ENCODE measurements around the gene NDFIP1. TPM values are rescaled to one million over a fixed set of nuclear protein-coding genes. Genes with fewer than 3 reads are reported as not detected.

The NDFIP1 gene
- total and polyA plus RNA-seq, 10 of the 15 experiments (the other 5 are each of a cell fraction or from before 2014, with no cell fraction given): 0.08 to 2.7 (median 0.92) TPM

DNA sequence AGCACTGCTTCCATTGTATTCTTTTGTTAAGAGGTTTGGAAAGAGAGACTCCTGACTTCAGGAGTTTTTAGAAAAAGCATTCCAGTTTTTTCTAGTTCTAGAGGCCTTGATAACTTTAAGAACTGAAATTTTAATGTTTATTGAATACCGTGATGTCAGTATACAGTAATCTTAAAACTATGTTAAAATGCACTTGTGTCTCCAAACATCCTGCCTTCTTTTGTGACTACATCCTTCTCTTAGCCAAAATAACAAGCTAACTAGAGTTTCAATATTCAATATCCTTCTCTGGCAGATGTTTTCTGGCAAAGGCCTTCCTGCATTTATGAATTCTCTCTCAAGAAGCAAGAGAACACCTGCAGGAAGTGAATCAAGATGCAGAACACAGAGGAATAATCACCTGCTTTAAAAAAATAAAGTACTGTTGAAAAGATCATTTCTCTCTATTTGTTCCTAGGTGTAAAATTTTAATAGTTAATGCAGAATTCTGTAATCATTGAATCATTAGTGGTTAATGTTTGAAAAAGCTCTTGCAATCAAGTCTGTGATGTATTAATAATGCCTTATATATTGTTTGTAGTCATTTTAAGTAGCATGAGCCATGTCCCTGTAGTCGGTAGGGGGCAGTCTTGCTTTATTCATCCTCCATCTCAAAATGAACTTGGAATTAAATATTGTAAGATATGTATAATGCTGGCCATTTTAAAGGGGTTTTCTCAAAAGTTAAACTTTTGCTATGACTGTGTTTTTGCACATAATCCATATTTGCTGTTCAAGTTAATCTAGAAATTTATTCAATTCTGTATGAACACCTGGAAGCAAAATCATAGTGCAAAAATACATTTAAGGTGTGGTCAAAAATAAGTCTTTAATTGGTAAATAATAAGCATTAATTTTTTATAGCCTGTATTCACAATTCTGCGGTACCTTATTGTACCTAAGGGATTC lies 43.1 kb downstream of the NDFIP1 start (continued):
- TF ChIP-seq, protein P1, sequence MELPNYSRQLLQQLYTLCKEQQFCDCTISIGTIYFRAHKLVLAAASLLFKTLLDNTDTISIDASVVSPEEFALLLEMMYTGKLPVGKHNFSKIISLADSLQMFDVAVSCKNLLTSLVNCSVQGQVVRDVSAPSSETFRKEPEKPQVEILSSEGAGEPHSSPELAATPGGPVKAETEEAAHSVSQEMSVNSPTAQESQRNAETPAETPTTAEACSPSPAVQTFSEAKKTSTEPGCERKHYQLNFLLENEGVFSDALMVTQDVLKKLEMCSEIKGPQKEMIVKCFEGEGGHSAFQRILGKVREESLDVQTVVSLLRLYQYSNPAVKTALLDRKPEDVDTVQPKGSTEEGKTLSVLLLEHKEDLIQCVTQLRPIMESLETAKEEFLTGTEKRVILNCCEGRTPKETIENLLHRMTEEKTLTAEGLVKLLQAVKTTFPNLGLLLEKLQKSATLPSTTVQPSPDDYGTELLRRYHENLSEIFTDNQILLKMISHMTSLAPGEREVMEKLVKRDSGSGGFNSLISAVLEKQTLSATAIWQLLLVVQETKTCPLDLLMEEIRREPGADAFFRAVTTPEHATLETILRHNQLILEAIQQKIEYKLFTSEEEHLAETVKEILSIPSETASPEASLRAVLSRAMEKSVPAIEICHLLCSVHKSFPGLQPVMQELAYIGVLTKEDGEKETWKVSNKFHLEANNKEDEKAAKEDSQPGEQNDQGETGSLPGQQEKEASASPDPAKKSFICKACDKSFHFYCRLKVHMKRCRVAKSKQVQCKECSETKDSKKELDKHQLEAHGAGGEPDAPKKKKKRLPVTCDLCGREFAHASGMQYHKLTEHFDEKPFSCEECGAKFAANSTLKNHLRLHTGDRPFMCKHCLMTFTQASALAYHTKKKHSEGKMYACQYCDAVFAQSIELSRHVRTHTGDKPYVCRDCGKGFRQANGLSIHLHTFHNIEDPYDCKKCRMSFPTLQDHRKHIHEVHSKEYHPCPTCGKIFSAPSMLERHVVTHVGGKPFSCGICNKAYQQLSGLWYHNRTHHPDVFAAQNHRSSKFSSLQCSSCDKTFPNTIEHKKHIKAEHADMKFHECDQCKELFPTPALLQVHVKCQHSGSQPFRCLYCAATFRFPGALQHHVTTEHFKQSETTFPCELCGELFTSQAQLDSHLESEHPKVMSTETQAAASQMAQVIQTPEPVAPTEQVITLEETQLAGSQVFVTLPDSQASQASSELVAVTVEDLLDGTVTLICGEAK (IDR thresholded peaks at IDR 0.05; ENCODE audit: borderline replicate concordance): no peak
- TF ChIP-seq, protein P2, sequence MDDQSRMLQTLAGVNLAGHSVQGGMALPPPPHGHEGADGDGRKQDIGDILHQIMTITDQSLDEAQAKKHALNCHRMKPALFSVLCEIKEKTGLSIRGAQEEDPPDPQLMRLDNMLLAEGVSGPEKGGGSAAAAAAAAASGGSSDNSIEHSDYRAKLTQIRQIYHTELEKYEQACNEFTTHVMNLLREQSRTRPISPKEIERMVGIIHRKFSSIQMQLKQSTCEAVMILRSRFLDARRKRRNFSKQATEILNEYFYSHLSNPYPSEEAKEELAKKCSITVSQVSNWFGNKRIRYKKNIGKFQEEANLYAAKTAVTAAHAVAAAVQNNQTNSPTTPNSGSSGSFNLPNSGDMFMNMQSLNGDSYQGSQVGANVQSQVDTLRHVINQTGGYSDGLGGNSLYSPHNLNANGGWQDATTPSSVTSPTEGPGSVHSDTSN (IDR thresholded peaks at IDR 0.05; ENCODE audit: insufficient replicate concordance, low read depth, low read length): no peak
- TF ChIP-seq ZNF217 (IDR thresholded peaks at IDR 0.05) (no peak), SUPT20H (IDR thresholded peaks at IDR 0.05; ENCODE audit: borderline replicate concordance, control insufficient read depth, low read depth, low read length) (no peak), MTA2 (IDR thresholded peaks at IDR 0.05; ENCODE audit: low read depth) (no peak), ASH2L (IDR thresholded peaks at IDR 0.05; ENCODE audit: borderline replicate concordance, low read depth) (no peak), CHD4 (IDR thresholded peaks at IDR 0.05) (no peak), PAX8 (IDR thresholded peaks at IDR 0.05) (no peak), RAD21 (IDR thresholded peaks at IDR 0.05; ENCODE audit: insufficient read depth, low read depth, low read length) (peak; percentile 82)
- TF ChIP-seq, protein P3, sequence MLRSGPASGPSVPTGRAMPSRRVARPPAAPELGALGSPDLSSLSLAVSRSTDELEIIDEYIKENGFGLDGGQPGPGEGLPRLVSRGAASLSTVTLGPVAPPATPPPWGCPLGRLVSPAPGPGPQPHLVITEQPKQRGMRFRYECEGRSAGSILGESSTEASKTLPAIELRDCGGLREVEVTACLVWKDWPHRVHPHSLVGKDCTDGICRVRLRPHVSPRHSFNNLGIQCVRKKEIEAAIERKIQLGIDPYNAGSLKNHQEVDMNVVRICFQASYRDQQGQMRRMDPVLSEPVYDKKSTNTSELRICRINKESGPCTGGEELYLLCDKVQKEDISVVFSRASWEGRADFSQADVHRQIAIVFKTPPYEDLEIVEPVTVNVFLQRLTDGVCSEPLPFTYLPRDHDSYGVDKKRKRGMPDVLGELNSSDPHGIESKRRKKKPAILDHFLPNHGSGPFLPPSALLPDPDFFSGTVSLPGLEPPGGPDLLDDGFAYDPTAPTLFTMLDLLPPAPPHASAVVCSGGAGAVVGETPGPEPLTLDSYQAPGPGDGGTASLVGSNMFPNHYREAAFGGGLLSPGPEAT (IDR thresholded peaks at IDR 0.05; ENCODE audit: low read depth): no peak

Measured in GM12878 (cell line).